Measurements from ENCODE around the gene KNDC1.

DNA sequence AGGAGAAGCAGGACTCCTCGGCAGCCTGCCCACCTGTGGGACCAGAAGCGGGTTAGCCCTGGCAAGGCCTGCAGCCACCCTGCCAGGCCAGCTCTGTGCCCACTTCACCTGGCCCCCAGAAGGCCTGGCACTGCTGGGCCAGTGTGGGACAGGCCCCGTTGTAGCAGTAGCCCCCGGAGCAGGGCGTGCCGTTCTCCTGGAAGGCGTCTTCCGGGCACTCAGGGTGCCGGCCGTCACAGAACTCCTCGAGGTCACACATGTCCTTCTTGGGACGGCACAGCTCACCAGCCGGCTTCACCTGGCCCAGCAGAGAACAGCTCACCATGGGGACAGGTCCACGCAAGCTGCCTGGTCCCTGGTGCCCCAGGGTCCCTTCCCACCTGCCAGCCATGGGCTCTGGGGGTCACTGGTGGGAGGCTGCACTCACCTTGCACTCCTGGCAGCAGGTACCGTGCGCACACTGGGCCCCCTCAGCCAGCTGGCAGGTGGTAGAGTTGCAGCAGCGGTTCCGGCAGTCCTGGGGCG is 110.8 kb downstream of the KNDC1 start:
- no peak for TF ChIP-seq RBAK (tag by site-specific recombination; IDR thresholded peaks at IDR 0.05)
- TF ChIP-seq ZNF654 (tag by site-specific recombination; IDR thresholded peaks at IDR 0.05; ENCODE audit: low read depth) = no peak
- TF ChIP-seq ZNF580 (tag by site-specific recombination; IDR thresholded peaks at IDR 0.05) = no peak
- TF ChIP-seq, protein P1, sequence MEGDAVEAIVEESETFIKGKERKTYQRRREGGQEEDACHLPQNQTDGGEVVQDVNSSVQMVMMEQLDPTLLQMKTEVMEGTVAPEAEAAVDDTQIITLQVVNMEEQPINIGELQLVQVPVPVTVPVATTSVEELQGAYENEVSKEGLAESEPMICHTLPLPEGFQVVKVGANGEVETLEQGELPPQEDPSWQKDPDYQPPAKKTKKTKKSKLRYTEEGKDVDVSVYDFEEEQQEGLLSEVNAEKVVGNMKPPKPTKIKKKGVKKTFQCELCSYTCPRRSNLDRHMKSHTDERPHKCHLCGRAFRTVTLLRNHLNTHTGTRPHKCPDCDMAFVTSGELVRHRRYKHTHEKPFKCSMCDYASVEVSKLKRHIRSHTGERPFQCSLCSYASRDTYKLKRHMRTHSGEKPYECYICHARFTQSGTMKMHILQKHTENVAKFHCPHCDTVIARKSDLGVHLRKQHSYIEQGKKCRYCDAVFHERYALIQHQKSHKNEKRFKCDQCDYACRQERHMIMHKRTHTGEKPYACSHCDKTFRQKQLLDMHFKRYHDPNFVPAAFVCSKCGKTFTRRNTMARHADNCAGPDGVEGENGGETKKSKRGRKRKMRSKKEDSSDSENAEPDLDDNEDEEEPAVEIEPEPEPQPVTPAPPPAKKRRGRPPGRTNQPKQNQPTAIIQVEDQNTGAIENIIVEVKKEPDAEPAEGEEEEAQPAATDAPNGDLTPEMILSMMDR (tag by site-specific recombination; IDR thresholded peaks at IDR 0.05) = no peak
